ENCODE data around the gene DGKI. TPM values are rescaled to one million over a fixed set of nuclear protein-coding genes. Genes with fewer than 3 reads are reported as not detected.

The DGKI gene
- total RNA-seq, 3 donors from 2014 or later (not counting 1 experiment from before 2014, with no cell fraction given) = 0.53 TPM; not detected in 2

- Histone ChIP-seq H3K36me3 (ENCODE audit: control insufficient read depth, insufficient read depth, low read length) (no peaks in the 10 kb centered on the region), H3K27me3 (ENCODE audit: control insufficient read depth, insufficient read depth, low read length) (no peaks in the 10 kb centered on the region), H3K4me1 (ENCODE audit: control insufficient read depth, insufficient read depth, low read length) (no peaks in the 10 kb centered on the region), H3K4me3 (ENCODE audit: low read length) (no peak overlapping the region), H3K9me3 (ENCODE audit: control insufficient read depth, insufficient read depth, low read length) (no peaks in the 10 kb centered on the region), H3K27ac (ENCODE audit: low read length) (no peak overlapping the region)
- intact Hi-C loops (cut with micrococcal nuclease) = loop anchor here (5.0 kb wide), 2 partner anchors 291 to 1131 kb away; no protein-coding TSS in a partner anchor
- Mint-ChIP-seq H3K36me3 (no peaks in the 10 kb centered on the region), H3K9me3 (no peaks in the 10 kb centered on the region), H3K4me3 (no peak overlapping the region), H3K4me1 (no peaks in the 10 kb centered on the region), H3K27me3 (ENCODE audit: low read depth in 2 of 2) (peaks cover 0 to 6% of the 10 kb centered on the region in 2 donors), H3K27ac (no peak overlapping the region)
- 82% methylated on average over 4 of the region's 5 CpGs for WGBS (ENCODE audit: insufficient coverage)
- peak; percentile 31 for TF ChIP-seq CTCF (IDR thresholded peaks at IDR 0.05)
- ATAC-seq (no peak), DNase-seq (peak in 1 of 2 donors; percentile 33)
Observed at GRCh38 chr7:137606061-137606674, 240.6 kb downstream of the DGKI start.

- H3K9me3 ChIP-seq (ENCODE audit: control insufficient read depth, insufficient read depth, low read length) = no peaks in the 10 kb centered on the region
- no peak overlapping the region for H3K4me3 Mint-ChIP-seq
- no peaks in the 10 kb centered on the region for H3K9me3 Mint-ChIP-seq
- intact Hi-C loops (cut with micrococcal nuclease) = no loop called here
- H3K27ac Mint-ChIP-seq = no peak overlapping the region
- no peak for TF ChIP-seq CTCF (IDR thresholded peaks at IDR 0.05)
- no peak overlapping the region for H3K27ac ChIP-seq (ENCODE audit: low read length)
- ATAC-seq (no peak), DNase-seq (no peak)
- H3K4me1 Mint-ChIP-seq = no peaks in the 10 kb centered on the region
- no peaks in the 10 kb centered on the region for H3K36me3 ChIP-seq (ENCODE audit: control insufficient read depth, insufficient read depth, low read length)
- no peaks in the 10 kb centered on the region for H3K36me3 Mint-ChIP-seq
- H3K4me3 ChIP-seq (ENCODE audit: low read length) = no peak overlapping the region
- WGBS (ENCODE audit: insufficient coverage) = no CpG with 5 or more reads among the region's 2 CpGs
- H3K4me1 ChIP-seq (ENCODE audit: control insufficient read depth, insufficient read depth, low read length) = no peaks in the 10 kb centered on the region
- peaks cover 0 to 6% of the 10 kb centered on the region in 2 donors for H3K27me3 Mint-ChIP-seq (ENCODE audit: low read depth in 2 of 2)
- H3K27me3 ChIP-seq (ENCODE audit: control insufficient read depth, insufficient read depth, low read length) = no peaks in the 10 kb centered on the region
Observed at GRCh38 chr7:137603043-137603442, 243.7 kb downstream of the DGKI start.

- no peak overlapping the region for H3K4me3 ChIP-seq (ENCODE audit: low read length)
- intact Hi-C loops (cut with micrococcal nuclease) = no loop called here
- DNase-seq = no peak
- H3K9me3 ChIP-seq (ENCODE audit: control insufficient read depth, insufficient read depth, low read length) = no peaks in the 10 kb centered on the region
- Mint-ChIP-seq H3K27ac (no peak overlapping the region), H3K4me1 (no peaks in the 10 kb centered on the region), H3K4me3 (no peak overlapping the region), H3K9me3 (no peaks in the 10 kb centered on the region), H3K36me3 (no peaks in the 10 kb centered on the region), H3K27me3 (ENCODE audit: low read depth in 2 of 2) (no peaks in the 10 kb centered on the region)
- no peaks in the 10 kb centered on the region for H3K36me3 ChIP-seq (ENCODE audit: control insufficient read depth, insufficient read depth, low read length)
- no peak for ATAC-seq
- 73% methylated on average over 3 of the region's 6 CpGs for WGBS (ENCODE audit: insufficient coverage)
- no peak overlapping the region for H3K27ac ChIP-seq (ENCODE audit: low read length)
- H3K4me1 ChIP-seq (ENCODE audit: control insufficient read depth, insufficient read depth, low read length) = no peaks in the 10 kb centered on the region
- H3K27me3 ChIP-seq (ENCODE audit: control insufficient read depth, insufficient read depth, low read length) = no peaks in the 10 kb centered on the region
- no peak for TF ChIP-seq CTCF (IDR thresholded peaks at IDR 0.05)
Observed at GRCh38 chr7:137601642-137602041, 245.1 kb downstream of the DGKI start.

GRCh38 chr7:137597856-137598255, 248.9 kb downstream of the DGKI start:
- Mint-ChIP-seq H3K4me1 (no peaks in the 10 kb centered on the region), H3K27me3 (ENCODE audit: low read depth in 2 of 2) (no peaks in the 10 kb centered on the region), H3K27ac (no peak overlapping the region), H3K9me3 (no peaks in the 10 kb centered on the region), H3K4me3 (no peak overlapping the region), H3K36me3 (no peaks in the 10 kb centered on the region)
- no peaks in the 10 kb centered on the region for H3K36me3 ChIP-seq (ENCODE audit: control insufficient read depth, insufficient read depth, low read length)
- ATAC-seq (no peak), DNase-seq (no peak)
- no peaks in the 10 kb centered on the region for H3K4me1 ChIP-seq (ENCODE audit: control insufficient read depth, insufficient read depth, low read length)
- H3K27ac ChIP-seq (ENCODE audit: low read length) = no peak overlapping the region
- TF ChIP-seq CTCF (IDR thresholded peaks at IDR 0.05) = no peak
- H3K9me3 ChIP-seq (ENCODE audit: control insufficient read depth, insufficient read depth, low read length) = no peaks in the 10 kb centered on the region
- 52% methylated on average over 2 of the region's 4 CpGs for WGBS (ENCODE audit: insufficient coverage)
- intact Hi-C loops (cut with micrococcal nuclease) = no loop called here
- no peaks in the 10 kb centered on the region for H3K27me3 ChIP-seq (ENCODE audit: control insufficient read depth, insufficient read depth, low read length)
- no peak overlapping the region for H3K4me3 ChIP-seq (ENCODE audit: low read length)

Measured in natural killer cell (primary cell).